HFF-Myc (cell line): ENCODE results near the gene FIP1L1.
"Not testable (repeated sequence)": the region's sequence is repeated elsewhere in the genome, so short reads cannot be mapped to it uniquely, and the experiment has no call there.

Experiments used
- DNase-seq: peaks from one replicate; pipeline ENCODE4 v3.0.0-alpha.2; 2011; ENCODE audit warnings: low read depth; ENCODE audit errors: extremely low read depth
- H3K4me3 ChIP-seq: replicated peaks from 2 replicates; pipeline ENCODE4 v1.5.1; 2011; ENCODE audit warnings: low read depth, mild to moderate bottlenecking, control low read depth, low read length
- CTCF ChIP-seq: IDR thresholded peaks from 2 replicates; pipeline ENCODE4 v1.5.1; 2012; ENCODE audit warnings: mild to moderate bottlenecking, low read depth, low read length, control low read depth; ENCODE audit errors: missing control alignments

The FIP1L1 gene

DNA sequence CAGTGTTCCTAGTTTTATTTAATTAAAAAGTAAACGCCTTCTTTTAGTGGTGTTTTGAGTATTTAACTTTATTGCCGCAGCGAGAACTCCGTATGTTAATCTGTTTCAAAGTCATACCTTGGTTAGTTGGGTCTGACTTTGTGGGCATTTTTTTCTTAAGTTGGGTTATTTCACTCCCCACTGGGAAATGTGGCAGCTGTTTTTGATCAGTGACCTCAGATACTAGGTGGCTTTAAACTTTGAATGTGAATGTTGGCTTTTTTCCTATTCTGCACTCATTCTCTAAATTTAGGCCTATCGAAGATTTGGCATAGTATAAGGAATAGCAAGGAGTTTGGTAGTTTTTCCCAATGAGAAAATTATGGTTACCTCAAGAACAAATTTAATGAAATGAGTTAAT, 85.9 kb downstream of the FIP1L1 start:
- peak; percentile 17 for DNase-seq
- no peak for TF ChIP-seq CTCF

GRCh38 chr4:53465281-53465680, 87.8 kb downstream of the FIP1L1 start:
- H3K4me3 ChIP-seq: no peak overlapping the region
- no peak for DNase-seq
- no peak for TF ChIP-seq CTCF

More for the DNA sequence above, 85.9 kb downstream of the FIP1L1 start:
- no peak overlapping the region for H3K4me3 ChIP-seq

GRCh38 chr4:53465891-53466290, 88.5 kb downstream of the FIP1L1 start:
- DNase-seq: no peak
- no peak overlapping the region for H3K4me3 ChIP-seq
- TF ChIP-seq CTCF: no peak

DNA sequence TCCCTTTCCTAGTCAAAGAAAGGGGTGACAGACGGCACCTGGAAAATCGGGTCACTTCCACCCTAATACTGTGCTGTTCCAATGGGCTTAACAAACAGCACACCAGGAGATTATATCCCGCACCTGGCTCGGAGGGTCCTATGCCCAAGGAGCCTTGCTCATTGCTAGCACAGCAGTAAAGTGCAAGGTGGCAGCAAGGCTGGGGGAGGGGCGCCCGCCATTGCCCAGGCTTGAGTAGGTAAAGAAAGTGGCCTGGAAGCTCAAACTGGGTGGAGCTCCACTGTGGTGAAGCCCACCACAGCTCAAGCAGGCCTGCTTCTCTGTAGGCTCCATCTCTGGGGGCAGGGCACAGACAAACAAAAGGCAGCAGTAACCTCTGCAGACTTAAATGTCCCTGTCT, 89.1 kb downstream of the FIP1L1 start:
- not testable (repeated sequence) for DNase-seq, H3K4me3 ChIP-seq

DNA sequence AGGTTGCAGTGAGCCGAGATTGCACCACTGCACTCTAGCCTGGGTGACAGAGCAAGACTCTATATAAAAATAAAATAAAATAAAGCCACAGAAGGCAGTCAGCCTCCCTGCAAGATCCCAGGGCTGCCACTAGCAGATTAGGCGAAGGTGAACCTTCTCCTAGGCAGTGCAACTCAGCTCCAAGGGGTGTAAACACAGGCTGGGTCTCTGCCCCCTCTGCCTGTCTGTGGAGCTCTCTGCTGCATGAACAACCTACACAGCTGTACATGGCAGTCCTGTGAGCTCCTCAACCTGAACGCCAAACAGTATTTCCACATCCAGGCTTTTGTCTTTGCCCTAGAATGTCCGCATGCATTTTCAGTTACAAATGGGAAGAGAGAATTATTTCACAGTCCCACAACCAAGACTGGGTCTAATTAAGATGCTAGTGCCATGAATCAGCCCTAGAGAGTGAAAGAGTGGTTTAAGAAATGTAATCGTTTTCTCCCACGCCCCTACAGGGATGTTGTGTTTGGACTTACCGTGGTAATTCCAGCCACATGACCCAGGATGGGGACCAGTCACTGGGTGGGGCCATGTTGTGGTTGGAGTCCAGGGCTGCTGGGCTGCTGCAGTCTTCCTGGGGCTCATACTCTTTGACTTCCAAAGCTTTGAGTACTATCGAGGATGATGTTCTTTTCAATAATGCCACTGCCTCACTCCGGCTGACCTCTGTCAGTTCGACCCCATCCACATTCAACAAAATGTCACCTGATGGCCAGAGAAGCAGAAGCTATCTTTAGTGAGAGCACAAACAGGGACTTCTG, 99.0 kb downstream of the FIP1L1 start:
- H3K4me3 ChIP-seq: 0 out of 2 replicates have a peak overlapping the region, but pooled peaks have one; percentile 5
- TF ChIP-seq CTCF: no peak
- peak; percentile 96 for DNase-seq

GRCh38 chr4:53477038-53477565, 99.7 kb downstream of the FIP1L1 start:
- TF ChIP-seq CTCF: no peak
- no peak for DNase-seq
- 0 out of 2 replicates have a peak overlapping the region, but pooled peaks have one; percentile 5 for H3K4me3 ChIP-seq

DNA sequence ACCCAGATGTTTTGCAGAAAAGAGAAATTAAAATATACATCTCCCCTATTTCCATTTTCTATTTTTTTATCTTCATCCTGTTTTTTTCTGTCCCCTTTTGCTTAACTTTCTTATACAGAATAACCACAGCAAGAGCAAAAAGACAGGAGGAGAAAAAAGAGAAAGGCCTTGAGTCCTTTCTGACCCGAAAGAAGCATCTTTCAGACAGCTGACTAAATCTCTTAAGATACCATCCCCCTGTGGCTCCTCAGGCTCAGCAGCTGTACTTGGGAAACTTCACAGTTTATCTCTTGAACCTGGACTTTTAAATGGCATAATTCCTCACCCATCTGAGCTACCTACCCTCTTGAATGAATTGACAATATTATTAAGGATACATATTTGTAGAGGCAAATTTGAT, 100.2 kb downstream of the FIP1L1 start:
- TF ChIP-seq CTCF: no peak
- no peak for DNase-seq
- no peak overlapping the region for H3K4me3 ChIP-seq
